Left ventricle myocardium inferior (tissue), 1 donor: ENCODE measurements around the gene ATL1. TPM values are rescaled to one million over a fixed set of nuclear protein-coding genes. Genes with fewer than 3 reads are reported as not detected.

Experiments used
- DNase-seq: peaks from one replicate; pipeline ENCODE4 v3.0.0-alpha.2; 2020
- H3K27ac ChIP-seq: fragments of 200-600 bp; replicated peaks from 2 replicates; pipeline ENCODE4 v1.8.0; 2021
- H3K27me3 ChIP-seq: fragments of 200-600 bp; 2 replicates; pipeline ENCODE4 v1.8.0; 2021; ENCODE audit warnings: low read depth
- H3K36me3 ChIP-seq: fragments of 200-600 bp; 2 replicates; pipeline ENCODE4 v1.8.0; 2021
- H3K4me1 ChIP-seq: fragments of 200-600 bp; 2 replicates; pipeline ENCODE4 v1.8.0; 2021
- H3K4me3 ChIP-seq: fragments of 200-600 bp; 2 replicates; pipeline ENCODE4 v1.8.0; 2021; ENCODE audit warnings: mild to moderate bottlenecking, moderate library complexity
- H3K9me3 ChIP-seq: fragments of 200-600 bp; replicated peaks from 2 replicates; pipeline ENCODE4 v1.8.0; 2021
- intact Hi-C: fragments of 100-400 bp; cut with micrococcal nuclease; formaldehyde crosslinking; loops from one replicate; pipeline ENCODE4 v1.11.0; 2022
- total RNA-seq: library from RNA; stranded (reverse); fragmentation: NEBNext Ultra II Directional; extraction: Animal tissue kit (Norgen Biotek cat#: 25700); gene quantifications from one replicate; pipeline ENCODE4 v1.2.1, GENCODE V29; 2021
- TF ChIP-seq, protein P1 (sequence below): fragments of 200-600 bp; IDR thresholded peaks from 2 replicates; pipeline ENCODE4 v1.8.0; 2021; ENCODE audit warnings: antibody characterized with exemption, mild to moderate bottlenecking, borderline replicate concordance
- donor health status: DM: no; HTN: yes; CAD: no; lungs with severe emphysema.

Gene ATL1
- total RNA-seq, 1 donor from 2014 or later = 1.6 TPM

DNA sequence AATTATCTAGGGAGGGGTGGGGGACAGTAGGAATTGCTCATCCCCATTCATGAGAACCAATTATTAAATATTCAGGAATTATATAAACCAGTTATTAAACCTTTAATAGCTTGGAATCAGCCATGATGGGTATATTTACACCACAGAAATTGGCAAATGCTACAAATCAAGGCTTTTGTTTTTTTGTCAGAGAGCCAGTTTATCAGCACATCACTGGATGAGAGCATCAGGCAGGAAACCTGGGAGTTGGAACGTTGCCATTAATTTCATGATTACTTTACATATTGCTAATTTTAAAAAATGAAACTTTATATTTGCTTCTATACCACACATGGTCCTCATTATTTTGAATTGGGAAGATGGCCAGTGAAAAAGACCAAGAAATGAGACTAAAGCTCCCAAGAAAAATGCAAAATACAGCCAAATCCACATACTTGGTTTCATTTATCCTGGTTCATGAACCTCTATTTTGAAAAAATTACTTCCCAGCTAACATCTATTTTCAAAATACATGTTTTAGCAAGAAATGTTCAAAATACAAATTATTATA, 48.4 kb downstream of the ATL1 start:
- H3K36me3 ChIP-seq = no peaks in the 10 kb centered on the region
- intact Hi-C loops = loop anchor here (10.0 kb wide), 1 partner anchor 166 kb away; no protein-coding TSS in a partner anchor
- no peak overlapping the region for H3K27ac ChIP-seq
- TF ChIP-seq, protein P1, sequence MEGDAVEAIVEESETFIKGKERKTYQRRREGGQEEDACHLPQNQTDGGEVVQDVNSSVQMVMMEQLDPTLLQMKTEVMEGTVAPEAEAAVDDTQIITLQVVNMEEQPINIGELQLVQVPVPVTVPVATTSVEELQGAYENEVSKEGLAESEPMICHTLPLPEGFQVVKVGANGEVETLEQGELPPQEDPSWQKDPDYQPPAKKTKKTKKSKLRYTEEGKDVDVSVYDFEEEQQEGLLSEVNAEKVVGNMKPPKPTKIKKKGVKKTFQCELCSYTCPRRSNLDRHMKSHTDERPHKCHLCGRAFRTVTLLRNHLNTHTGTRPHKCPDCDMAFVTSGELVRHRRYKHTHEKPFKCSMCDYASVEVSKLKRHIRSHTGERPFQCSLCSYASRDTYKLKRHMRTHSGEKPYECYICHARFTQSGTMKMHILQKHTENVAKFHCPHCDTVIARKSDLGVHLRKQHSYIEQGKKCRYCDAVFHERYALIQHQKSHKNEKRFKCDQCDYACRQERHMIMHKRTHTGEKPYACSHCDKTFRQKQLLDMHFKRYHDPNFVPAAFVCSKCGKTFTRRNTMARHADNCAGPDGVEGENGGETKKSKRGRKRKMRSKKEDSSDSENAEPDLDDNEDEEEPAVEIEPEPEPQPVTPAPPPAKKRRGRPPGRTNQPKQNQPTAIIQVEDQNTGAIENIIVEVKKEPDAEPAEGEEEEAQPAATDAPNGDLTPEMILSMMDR = no peak
- no peaks in the 10 kb centered on the region for H3K4me1 ChIP-seq
- H3K27me3 ChIP-seq = no peaks in the 10 kb centered on the region
- no peak overlapping the region for H3K4me3 ChIP-seq
- DNase-seq = no peak
- H3K9me3 ChIP-seq = peaks cover 4% of the 10 kb centered on the region

DNA sequence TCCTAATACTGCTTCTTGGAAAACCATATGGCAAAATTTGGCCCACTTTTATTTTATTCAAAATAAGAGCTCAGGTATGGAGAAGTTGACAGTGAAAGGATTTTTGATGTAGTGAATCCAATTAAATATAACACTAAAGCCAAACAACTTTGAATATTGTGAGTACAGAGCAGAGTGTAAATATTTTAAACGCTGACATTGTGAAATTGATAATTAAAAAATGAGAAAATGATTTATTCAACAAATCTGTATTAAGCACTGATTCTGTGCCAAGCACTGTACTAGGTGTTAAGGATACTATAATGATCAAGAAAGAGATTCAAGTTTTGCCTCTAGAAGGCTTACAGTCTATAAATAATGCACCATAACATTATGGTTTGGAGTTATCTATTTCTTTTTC, 50.5 kb downstream of the ATL1 start:
- Histone ChIP-seq H3K4me1 (no peaks in the 10 kb centered on the region), H3K27ac (no peak overlapping the region), H3K27me3 (no peaks in the 10 kb centered on the region), H3K4me3 (no peak overlapping the region), H3K9me3 (peaks cover 4% of the 10 kb centered on the region), H3K36me3 (no peaks in the 10 kb centered on the region)
- TF ChIP-seq, protein P1 = no peak
- no peak for DNase-seq
- intact Hi-C loops = loop anchor here (10.0 kb wide), 1 partner anchor 104 kb away; no protein-coding TSS in a partner anchor

DNA sequence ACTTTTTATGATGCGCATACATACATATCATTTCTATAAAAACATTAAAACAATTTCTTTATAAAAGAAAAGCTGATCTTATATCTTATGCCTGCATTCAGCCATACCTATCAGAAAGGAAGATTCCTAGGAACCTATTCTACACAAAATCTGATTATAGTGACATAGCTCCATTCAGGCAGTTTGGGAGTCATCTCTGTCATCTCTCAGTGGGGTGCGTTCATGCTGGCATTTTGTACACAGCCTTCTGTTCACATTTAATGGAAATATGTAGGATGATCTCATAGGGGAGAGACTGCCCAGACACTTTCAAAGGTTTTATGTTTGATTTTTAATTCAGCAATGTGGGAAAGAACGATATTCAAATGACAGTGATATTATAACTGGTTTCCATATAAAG, 52.9 kb downstream of the ATL1 start:
- peaks cover 8% of the 10 kb centered on the region for H3K36me3 ChIP-seq
- no peak overlapping the region for H3K4me3 ChIP-seq
- intact Hi-C loops = loop anchor here (10.0 kb wide), 1 partner anchor 102 kb away; no protein-coding TSS in a partner anchor

DNA sequence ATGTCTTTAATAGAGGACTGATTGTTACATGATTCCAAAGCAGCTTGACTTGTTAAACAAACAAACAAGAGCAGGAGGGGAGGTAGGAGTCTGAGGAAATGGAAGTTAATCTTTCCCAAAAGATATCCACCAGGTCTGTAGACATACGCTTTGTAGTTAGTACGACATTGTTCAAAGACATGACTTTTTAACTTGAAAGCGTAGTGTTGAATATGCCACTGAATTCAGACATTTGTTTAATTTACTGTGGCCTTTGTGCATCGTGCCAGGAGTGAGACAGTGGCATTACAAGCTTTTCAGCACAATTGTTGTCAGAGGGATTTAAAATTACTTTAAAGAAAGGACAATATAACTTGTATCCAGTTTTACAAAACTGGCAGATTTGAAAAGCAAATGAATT, 55.1 kb downstream of the ATL1 start:
- TF ChIP-seq, protein P1 = no peak
- intact Hi-C loops = loop anchor here (10.0 kb wide), 1 partner anchor 100 kb away; no protein-coding TSS in a partner anchor
- DNase-seq = no peak
- no peak overlapping the region for H3K27ac ChIP-seq
- H3K36me3 ChIP-seq = peaks cover 8% of the 10 kb centered on the region
- no peak overlapping the region for H3K4me3 ChIP-seq
- H3K27me3 ChIP-seq = no peaks in the 10 kb centered on the region
- peaks cover 4% of the 10 kb centered on the region for H3K9me3 ChIP-seq
- H3K4me1 ChIP-seq = no peaks in the 10 kb centered on the region

More for the DNA sequence above, 52.9 kb downstream of the ATL1 start:
- DNase-seq = no peak
- TF ChIP-seq, protein P1 = no peak
- no peaks in the 10 kb centered on the region for H3K27me3 ChIP-seq
- no peak overlapping the region for H3K27ac ChIP-seq
- peaks cover 9% of the 10 kb centered on the region for H3K9me3 ChIP-seq
- no peaks in the 10 kb centered on the region for H3K4me1 ChIP-seq

GRCh38 chr14:50615552-50615951, 55.6 kb downstream of the ATL1 start:
- Histone ChIP-seq H3K27ac (no peak overlapping the region), H3K9me3 (peaks cover 4% of the 10 kb centered on the region), H3K4me1 (no peaks in the 10 kb centered on the region), H3K36me3 (peaks cover 8% of the 10 kb centered on the region), H3K27me3 (no peaks in the 10 kb centered on the region), H3K4me3 (no peak overlapping the region)
- DNase-seq = no peak
- TF ChIP-seq, protein P1 = no peak
- intact Hi-C loops = loop anchor here (10.0 kb wide), 1 partner anchor 99 kb away; no protein-coding TSS in a partner anchor
